Sigmoid colon (tissue), 7 donors: ENCODE results near the gene MAPK8IP3. TPM values are rescaled to one million over a fixed set of nuclear protein-coding genes. Genes with fewer than 3 reads are reported as not detected.

Experiments used
- DNase-seq: peaks from one replicate; pipeline ENCODE4 v3.0.0-alpha.2; 2019
- H3K27ac ChIP-seq, 4 donors: fragments of 200-600 bp; sonication (generic); one replicate each; pipeline ENCODE4 v1.5.1; 2016 to 2019; ENCODE audit warnings: mild to moderate bottlenecking in 1 of 4
- H3K27me3 ChIP-seq, 3 donors: fragments of 200-600 bp; sonication (generic); one replicate each; pipeline ENCODE4 v1.5.1; 2019; ENCODE audit warnings: mild to moderate bottlenecking in 1 of 3
- H3K36me3 ChIP-seq, 4 donors: fragments of 200-600 bp; sonication (generic); one replicate each; pipeline ENCODE4 v1.5.1; 2016 to 2019
- H3K4me1 ChIP-seq, 4 donors: fragments of 200-600 bp; sonication (generic); one replicate each; pipeline ENCODE4 v1.5.1; 2017 to 2019
- H3K4me3 ChIP-seq, 4 donors: fragments of 200-600 bp; sonication (generic); one replicate each; pipeline ENCODE4 v1.5.1; 2017 to 2019; ENCODE audit warnings: mild to moderate bottlenecking in 2 of 4, moderate library complexity in 1 of 4
- H3K9me3 ChIP-seq, 4 donors: fragments of 200-600 bp in 3 of 4; sonication (generic) in 3 of 4; one replicate each; pipeline versions ENCODE4 v1.5.1 to v1.6.1; 2013 to 2019
- CTCF ChIP-seq, 4 experiments: fragments of 450-650 bp in 3 of 4; fragments of 200-600 bp in 1 of 4; IDR thresholded peaks; one replicate each; pipeline ENCODE4 v1.5.1; 2016 to 2019; ENCODE audit warnings: antibody characterized with exemption in 4 of 4, mild to moderate bottlenecking in 3 of 4, moderate library complexity in 2 of 4
- EP300 ChIP-seq, 4 donors: sonication (generic); formaldehyde crosslinking; IDR thresholded peaks; one replicate each; pipeline ENCODE4 v1.6.1; 2017; ENCODE audit warnings: antibody characterized with exemption in 4 of 4
- POLR2A ChIP-seq, 2 donors: fragments of 450-650 bp; IDR thresholded peaks; one replicate each; pipeline ENCODE4 v1.6.1; 2016; ENCODE audit warnings: antibody characterized with exemption in 2 of 2, mild to moderate bottlenecking in 2 of 2, moderate library complexity in 2 of 2
- POLR2AphosphoS5 ChIP-seq, 4 donors: sonication (generic); formaldehyde crosslinking; IDR thresholded peaks; one replicate each; pipeline ENCODE4 v1.6.1; 2017; ENCODE audit warnings: antibody characterized with exemption in 4 of 4
- WGBS, 2 donors: extraction: QIAGEN DNeasy Blood & Tissue Kit; methylation state at CpG; one replicate each; pipeline ENCODE4 v1.1.7; 2013; 5-methylcytosine and 5-hydroxymethylcytosine counted together
- intact Hi-C: fragments of 100-400 bp; cut with DNase I; formaldehyde crosslinking; loops from one replicate; pipeline ENCODE4 v1.15.1; 2023
- polyA plus RNA-seq, 3 donors: library from polyadenylated mRNA; stranded (reverse); fragments of 200-250 nt; gene quantifications; one replicate each; pipeline ENCODE4 v1.2.3, GENCODE V29; 2013
- total RNA-seq, 4 donors: library from RNA; depleted of rRNA; stranded (reverse); fragments of >200 nt; gene quantifications; one replicate each; pipeline ENCODE4 v1.1.0, GENCODE V29; 2016
- donor health status: healthy with polysubstance abuse.
- donor health status: Bipolar disorder and iron deficiency.
- donor health status: healthy.

Gene MAPK8IP3
- total and polyA plus RNA-seq, 7 donors = 3.6 to 80.9 (median 22.4) TPM

GRCh38 chr16:1790261-1790610, 84.2 kb downstream of the MAPK8IP3 start:
- Histone ChIP-seq H3K36me3 (peaks cover 0 to 61% (median 32%) of the 10 kb centered on the region in 4 donors), H3K27ac (no peak overlapping the region), H3K4me1 (peaks cover 0 to 8% (median 1%) of the 10 kb centered on the region in 4 donors), H3K9me3 (no peaks in the 10 kb centered on the region), H3K27me3 (no peaks in the 10 kb centered on the region), H3K4me3 (no peak overlapping the region)
- no peak for DNase-seq
- WGBS, 2 donors = 94 to 95% methylated on average over 15 of the region's 15 CpGs
- intact Hi-C loops = no loop called here
- TF ChIP-seq CTCF (IDR thresholded peaks at IDR 0.05) (no peak), POLR2A (IDR thresholded peaks at IDR 0.05) (no peak), POLR2AphosphoS5 (IDR thresholded peaks at IDR 0.05) (no peak), EP300 (IDR thresholded peaks at IDR 0.05) (no peak)

- no peak overlapping the region for H3K27ac ChIP-seq
- WGBS, 2 donors = 95 to 96% methylated on average over 44 of the region's 44 CpGs
- intact Hi-C loops = no loop called here
- H3K9me3 ChIP-seq = no peaks in the 10 kb centered on the region
- no peak for TF ChIP-seq CTCF (IDR thresholded peaks at IDR 0.05)
- no peak for TF ChIP-seq POLR2A (IDR thresholded peaks at IDR 0.05)
- DNase-seq = no peak
- peaks cover 0 to 3% (median 0%) of the 10 kb centered on the region in 4 donors for H3K4me1 ChIP-seq
- peaks cover 0 to 57% (median 32%) of the 10 kb centered on the region in 4 donors for H3K36me3 ChIP-seq
- H3K27me3 ChIP-seq = no peaks in the 10 kb centered on the region
- no peak overlapping the region for H3K4me3 ChIP-seq
Measured at GRCh38 chr16:1790611-1791255, 84.7 kb downstream of the MAPK8IP3 start.

GRCh38 chr16:1791256-1791942, 85.4 kb downstream of the MAPK8IP3 start:
- intact Hi-C loops = no loop called here
- no peak overlapping the region for H3K4me3 ChIP-seq
- peaks cover 0 to 51% (median 30%) of the 10 kb centered on the region in 4 donors for H3K36me3 ChIP-seq
- peak; percentile 57 for DNase-seq
- no peaks in the 10 kb centered on the region for H3K4me1 ChIP-seq
- H3K9me3 ChIP-seq = no peaks in the 10 kb centered on the region
- 96% methylated on average over 53 of the region's 53 CpGs for WGBS, 2 donors
- no peak overlapping the region for H3K27ac ChIP-seq
- H3K27me3 ChIP-seq = no peaks in the 10 kb centered on the region
- TF ChIP-seq CTCF (IDR thresholded peaks at IDR 0.05) (no peak), POLR2A (IDR thresholded peaks at IDR 0.05) (no peak), EP300 (IDR thresholded peaks at IDR 0.05) (no peak), POLR2AphosphoS5 (IDR thresholded peaks at IDR 0.05) (no peak)

GRCh38 chr16:1791943-1792812, 86.2 kb downstream of the MAPK8IP3 start:
- H3K27ac ChIP-seq = no peak overlapping the region

More at GRCh38 chr16:1791943-1792812, 86.2 kb downstream of the MAPK8IP3 start:
- intact Hi-C loops = no loop called here
- Histone ChIP-seq H3K4me1 (no peaks in the 10 kb centered on the region), H3K4me3 (no peak overlapping the region), H3K36me3 (peaks cover 0 to 43% (median 22%) of the 10 kb centered on the region in 4 donors), H3K9me3 (no peaks in the 10 kb centered on the region), H3K27me3 (no peaks in the 10 kb centered on the region)
- TF ChIP-seq POLR2AphosphoS5 (IDR thresholded peaks at IDR 0.05) (no peak), CTCF (IDR thresholded peaks at IDR 0.05) (no peak), POLR2A (IDR thresholded peaks at IDR 0.05) (no peak), EP300 (IDR thresholded peaks at IDR 0.05) (no peak)
- peak; percentile 61 for DNase-seq
- WGBS, 2 donors = 84 to 88% methylated on average over 59 of the region's 59 CpGs
